HEK293 (cell line): ENCODE data around the gene TSTD1.

Experiments used
- KLF1 ChIP-seq: fragments of 450-650 bp; formaldehyde crosslinking; IDR thresholded peaks from 2 replicates; pipeline ENCODE4 v1.5.1; 2016; ENCODE audit warnings: missing biosample characterization, missing genetic modification characterization
- RBAK ChIP-seq: fragments of 450-650 bp; formaldehyde crosslinking; IDR thresholded peaks from 2 replicates; pipeline ENCODE4 v1.5.1; 2016; ENCODE audit warnings: missing biosample characterization, missing genetic modification characterization
- SCRT1 ChIP-seq: fragments of 450-650 bp; formaldehyde crosslinking; IDR thresholded peaks from 2 replicates; pipeline ENCODE4 v1.5.1; 2016; ENCODE audit warnings: missing biosample characterization, missing genetic modification characterization, borderline replicate concordance
- ZNF146 ChIP-seq: fragments of 450-650 bp; formaldehyde crosslinking; IDR thresholded peaks from 2 replicates; pipeline ENCODE4 v1.5.1; 2016; ENCODE audit warnings: missing biosample characterization, missing genetic modification characterization
- ZNF157 ChIP-seq: fragments of 450-650 bp; formaldehyde crosslinking; IDR thresholded peaks from 2 replicates; pipeline ENCODE4 v1.5.1; 2016; ENCODE audit warnings: missing biosample characterization, missing genetic modification characterization
- ZNF274 ChIP-seq, 2 experiments: fragments of 200-500 bp in 1 of 2; fragments of 450-650 bp in 1 of 2; sonication (Bioruptor generic) in 1 of 2; formaldehyde crosslinking in 1 of 2; IDR thresholded peaks; 2 replicates each; pipeline versions ENCODE4 v1.5.1 to v1.6.1; 2014 to 2016; ENCODE audit warnings: borderline replicate concordance in 1 of 2, inconsistent platforms in 1 of 2, low read length in 1 of 2, missing biosample characterization in 1 of 2, missing genetic modification characterization in 1 of 2
- ZNF629 ChIP-seq: fragments of 450-650 bp; formaldehyde crosslinking; IDR thresholded peaks from 2 replicates; pipeline ENCODE4 v1.5.1; 2017; ENCODE audit warnings: missing biosample characterization, missing genetic modification characterization
- TF ChIP-seq, protein P1 (sequence below): fragments of 450-650 bp; formaldehyde crosslinking; IDR thresholded peaks from 2 replicates; pipeline ENCODE4 v1.5.1; 2016; ENCODE audit warnings: missing biosample characterization, missing genetic modification characterization
- TF ChIP-seq, protein P2 (sequence below): fragments of 450-650 bp; formaldehyde crosslinking; IDR thresholded peaks from 2 replicates; pipeline ENCODE4 v1.5.1; 2016; ENCODE audit warnings: missing biosample characterization, missing genetic modification characterization
- TF ChIP-seq, protein P3 (sequence below): fragments of 450-650 bp; formaldehyde crosslinking; IDR thresholded peaks from 2 replicates; pipeline ENCODE4 v1.5.1; 2016; ENCODE audit warnings: missing biosample characterization, missing genetic modification characterization, low read depth
- TF ChIP-seq, protein P4 (sequence below): fragments of 450-650 bp; formaldehyde crosslinking; IDR thresholded peaks from 2 replicates; pipeline ENCODE4 v1.5.1; 2016; ENCODE audit warnings: missing biosample characterization, missing genetic modification characterization
- TF ChIP-seq, protein P5 (sequence below): sonication (generic); formaldehyde crosslinking; IDR thresholded peaks from 2 replicates; pipeline ENCODE4 v1.8.1; 2022; ENCODE audit warnings: mild to moderate bottlenecking, moderate library complexity, missing genetic modification reagents
- TF ChIP-seq, protein P6 (sequence below): fragments of 450-650 bp; formaldehyde crosslinking; IDR thresholded peaks from 2 replicates; pipeline ENCODE4 v1.5.1; 2016; ENCODE audit warnings: missing biosample characterization, missing genetic modification characterization
- TF ChIP-seq, protein P7 (sequence below): fragments of 450-650 bp; IDR thresholded peaks from 2 replicates; pipeline ENCODE4 v1.5.1; 2018; ENCODE audit warnings: missing biosample characterization, mild to moderate bottlenecking, missing genetic modification characterization

DNA sequence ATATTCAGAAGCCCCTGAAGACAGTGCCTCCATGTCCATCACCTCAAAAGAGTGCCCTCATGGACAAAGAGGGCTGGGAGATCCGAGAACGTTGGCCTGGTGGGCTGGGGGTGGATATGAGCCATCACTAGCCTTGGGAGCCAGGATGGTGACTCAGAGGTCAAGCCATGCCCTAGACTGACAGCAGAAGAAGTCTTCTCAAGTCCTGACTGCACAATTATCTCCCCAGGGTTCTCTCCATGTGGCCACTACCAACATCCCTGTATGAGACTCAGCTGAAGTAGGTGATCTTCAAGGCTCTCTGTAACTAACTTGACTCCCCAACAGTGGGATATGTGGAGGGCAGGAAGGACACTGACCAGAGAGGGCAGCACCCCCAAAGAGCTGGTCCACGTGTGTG lies 14.1 kb upstream of the TSTD1 start:
- TF ChIP-seq, protein P1, sequence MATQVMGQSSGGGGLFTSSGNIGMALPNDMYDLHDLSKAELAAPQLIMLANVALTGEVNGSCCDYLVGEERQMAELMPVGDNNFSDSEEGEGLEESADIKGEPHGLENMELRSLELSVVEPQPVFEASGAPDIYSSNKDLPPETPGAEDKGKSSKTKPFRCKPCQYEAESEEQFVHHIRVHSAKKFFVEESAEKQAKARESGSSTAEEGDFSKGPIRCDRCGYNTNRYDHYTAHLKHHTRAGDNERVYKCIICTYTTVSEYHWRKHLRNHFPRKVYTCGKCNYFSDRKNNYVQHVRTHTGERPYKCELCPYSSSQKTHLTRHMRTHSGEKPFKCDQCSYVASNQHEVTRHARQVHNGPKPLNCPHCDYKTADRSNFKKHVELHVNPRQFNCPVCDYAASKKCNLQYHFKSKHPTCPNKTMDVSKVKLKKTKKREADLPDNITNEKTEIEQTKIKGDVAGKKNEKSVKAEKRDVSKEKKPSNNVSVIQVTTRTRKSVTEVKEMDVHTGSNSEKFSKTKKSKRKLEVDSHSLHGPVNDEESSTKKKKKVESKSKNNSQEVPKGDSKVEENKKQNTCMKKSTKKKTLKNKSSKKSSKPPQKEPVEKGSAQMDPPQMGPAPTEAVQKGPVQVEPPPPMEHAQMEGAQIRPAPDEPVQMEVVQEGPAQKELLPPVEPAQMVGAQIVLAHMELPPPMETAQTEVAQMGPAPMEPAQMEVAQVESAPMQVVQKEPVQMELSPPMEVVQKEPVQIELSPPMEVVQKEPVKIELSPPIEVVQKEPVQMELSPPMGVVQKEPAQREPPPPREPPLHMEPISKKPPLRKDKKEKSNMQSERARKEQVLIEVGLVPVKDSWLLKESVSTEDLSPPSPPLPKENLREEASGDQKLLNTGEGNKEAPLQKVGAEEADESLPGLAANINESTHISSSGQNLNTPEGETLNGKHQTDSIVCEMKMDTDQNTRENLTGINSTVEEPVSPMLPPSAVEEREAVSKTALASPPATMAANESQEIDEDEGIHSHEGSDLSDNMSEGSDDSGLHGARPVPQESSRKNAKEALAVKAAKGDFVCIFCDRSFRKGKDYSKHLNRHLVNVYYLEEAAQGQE (tag by site-specific recombination): no peak
- TF ChIP-seq RBAK (no peak), ZNF629 (tag by site-specific recombination) (no peak), ZNF274 (IDR thresholded peaks at IDR 0.05; ENCODE audit: low read length) (no peak), ZNF274 (tag by site-specific recombination; IDR thresholded peaks at IDR 0.05; ENCODE audit: borderline replicate concordance) (no peak), ZNF146 (no peak), KLF1 (tag by site-specific recombination) (no peak), SCRT1 (tag by site-specific recombination) (no peak), ZNF157 (no peak)
- TF ChIP-seq, protein P2, sequence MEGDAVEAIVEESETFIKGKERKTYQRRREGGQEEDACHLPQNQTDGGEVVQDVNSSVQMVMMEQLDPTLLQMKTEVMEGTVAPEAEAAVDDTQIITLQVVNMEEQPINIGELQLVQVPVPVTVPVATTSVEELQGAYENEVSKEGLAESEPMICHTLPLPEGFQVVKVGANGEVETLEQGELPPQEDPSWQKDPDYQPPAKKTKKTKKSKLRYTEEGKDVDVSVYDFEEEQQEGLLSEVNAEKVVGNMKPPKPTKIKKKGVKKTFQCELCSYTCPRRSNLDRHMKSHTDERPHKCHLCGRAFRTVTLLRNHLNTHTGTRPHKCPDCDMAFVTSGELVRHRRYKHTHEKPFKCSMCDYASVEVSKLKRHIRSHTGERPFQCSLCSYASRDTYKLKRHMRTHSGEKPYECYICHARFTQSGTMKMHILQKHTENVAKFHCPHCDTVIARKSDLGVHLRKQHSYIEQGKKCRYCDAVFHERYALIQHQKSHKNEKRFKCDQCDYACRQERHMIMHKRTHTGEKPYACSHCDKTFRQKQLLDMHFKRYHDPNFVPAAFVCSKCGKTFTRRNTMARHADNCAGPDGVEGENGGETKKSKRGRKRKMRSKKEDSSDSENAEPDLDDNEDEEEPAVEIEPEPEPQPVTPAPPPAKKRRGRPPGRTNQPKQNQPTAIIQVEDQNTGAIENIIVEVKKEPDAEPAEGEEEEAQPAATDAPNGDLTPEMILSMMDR (tag by site-specific recombination): no peak
- TF ChIP-seq, protein P3, sequence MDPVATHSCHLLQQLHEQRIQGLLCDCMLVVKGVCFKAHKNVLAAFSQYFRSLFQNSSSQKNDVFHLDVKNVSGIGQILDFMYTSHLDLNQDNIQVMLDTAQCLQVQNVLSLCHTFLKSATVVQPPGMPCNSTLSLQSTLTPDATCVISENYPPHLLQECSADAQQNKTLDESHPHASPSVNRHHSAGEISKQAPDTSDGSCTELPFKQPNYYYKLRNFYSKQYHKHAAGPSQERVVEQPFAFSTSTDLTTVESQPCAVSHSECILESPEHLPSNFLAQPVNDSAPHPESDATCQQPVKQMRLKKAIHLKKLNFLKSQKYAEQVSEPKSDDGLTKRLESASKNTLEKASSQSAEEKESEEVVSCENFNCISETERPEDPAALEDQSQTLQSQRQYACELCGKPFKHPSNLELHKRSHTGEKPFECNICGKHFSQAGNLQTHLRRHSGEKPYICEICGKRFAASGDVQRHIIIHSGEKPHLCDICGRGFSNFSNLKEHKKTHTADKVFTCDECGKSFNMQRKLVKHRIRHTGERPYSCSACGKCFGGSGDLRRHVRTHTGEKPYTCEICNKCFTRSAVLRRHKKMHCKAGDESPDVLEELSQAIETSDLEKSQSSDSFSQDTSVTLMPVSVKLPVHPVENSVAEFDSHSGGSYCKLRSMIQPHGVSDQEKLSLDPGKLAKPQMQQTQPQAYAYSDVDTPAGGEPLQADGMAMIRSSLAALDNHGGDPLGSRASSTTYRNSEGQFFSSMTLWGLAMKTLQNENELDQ (tag by site-specific recombination): no peak
- TF ChIP-seq, protein P4, sequence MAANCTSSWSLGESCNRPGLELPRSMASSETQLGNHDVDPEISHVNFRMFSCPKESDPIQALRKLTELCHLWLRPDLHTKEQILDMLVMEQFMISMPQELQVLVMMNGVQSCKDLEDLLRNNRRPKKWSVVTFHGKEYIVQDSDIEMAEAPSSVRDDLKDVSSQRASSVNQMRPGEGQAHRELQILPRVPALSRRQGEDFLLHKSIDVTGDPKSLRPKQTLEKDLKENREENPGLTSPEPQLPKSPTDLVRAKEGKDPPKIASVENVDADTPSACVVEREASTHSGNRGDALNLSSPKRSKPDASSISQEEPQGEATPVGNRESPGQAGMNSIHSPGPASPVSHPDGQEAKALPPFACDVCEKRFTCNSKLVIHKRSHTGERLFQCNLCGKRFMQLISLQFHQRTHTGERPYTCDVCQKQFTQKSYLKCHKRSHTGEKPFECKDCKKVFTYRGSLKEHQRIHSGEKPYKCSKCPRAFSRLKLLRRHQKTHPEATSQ: no peak
- TF ChIP-seq, protein P5, sequence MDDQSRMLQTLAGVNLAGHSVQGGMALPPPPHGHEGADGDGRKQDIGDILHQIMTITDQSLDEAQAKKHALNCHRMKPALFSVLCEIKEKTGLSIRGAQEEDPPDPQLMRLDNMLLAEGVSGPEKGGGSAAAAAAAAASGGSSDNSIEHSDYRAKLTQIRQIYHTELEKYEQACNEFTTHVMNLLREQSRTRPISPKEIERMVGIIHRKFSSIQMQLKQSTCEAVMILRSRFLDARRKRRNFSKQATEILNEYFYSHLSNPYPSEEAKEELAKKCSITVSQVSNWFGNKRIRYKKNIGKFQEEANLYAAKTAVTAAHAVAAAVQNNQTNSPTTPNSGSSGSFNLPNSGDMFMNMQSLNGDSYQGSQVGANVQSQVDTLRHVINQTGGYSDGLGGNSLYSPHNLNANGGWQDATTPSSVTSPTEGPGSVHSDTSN (CRISPR knock-in tag): no peak
- TF ChIP-seq, protein P6, sequence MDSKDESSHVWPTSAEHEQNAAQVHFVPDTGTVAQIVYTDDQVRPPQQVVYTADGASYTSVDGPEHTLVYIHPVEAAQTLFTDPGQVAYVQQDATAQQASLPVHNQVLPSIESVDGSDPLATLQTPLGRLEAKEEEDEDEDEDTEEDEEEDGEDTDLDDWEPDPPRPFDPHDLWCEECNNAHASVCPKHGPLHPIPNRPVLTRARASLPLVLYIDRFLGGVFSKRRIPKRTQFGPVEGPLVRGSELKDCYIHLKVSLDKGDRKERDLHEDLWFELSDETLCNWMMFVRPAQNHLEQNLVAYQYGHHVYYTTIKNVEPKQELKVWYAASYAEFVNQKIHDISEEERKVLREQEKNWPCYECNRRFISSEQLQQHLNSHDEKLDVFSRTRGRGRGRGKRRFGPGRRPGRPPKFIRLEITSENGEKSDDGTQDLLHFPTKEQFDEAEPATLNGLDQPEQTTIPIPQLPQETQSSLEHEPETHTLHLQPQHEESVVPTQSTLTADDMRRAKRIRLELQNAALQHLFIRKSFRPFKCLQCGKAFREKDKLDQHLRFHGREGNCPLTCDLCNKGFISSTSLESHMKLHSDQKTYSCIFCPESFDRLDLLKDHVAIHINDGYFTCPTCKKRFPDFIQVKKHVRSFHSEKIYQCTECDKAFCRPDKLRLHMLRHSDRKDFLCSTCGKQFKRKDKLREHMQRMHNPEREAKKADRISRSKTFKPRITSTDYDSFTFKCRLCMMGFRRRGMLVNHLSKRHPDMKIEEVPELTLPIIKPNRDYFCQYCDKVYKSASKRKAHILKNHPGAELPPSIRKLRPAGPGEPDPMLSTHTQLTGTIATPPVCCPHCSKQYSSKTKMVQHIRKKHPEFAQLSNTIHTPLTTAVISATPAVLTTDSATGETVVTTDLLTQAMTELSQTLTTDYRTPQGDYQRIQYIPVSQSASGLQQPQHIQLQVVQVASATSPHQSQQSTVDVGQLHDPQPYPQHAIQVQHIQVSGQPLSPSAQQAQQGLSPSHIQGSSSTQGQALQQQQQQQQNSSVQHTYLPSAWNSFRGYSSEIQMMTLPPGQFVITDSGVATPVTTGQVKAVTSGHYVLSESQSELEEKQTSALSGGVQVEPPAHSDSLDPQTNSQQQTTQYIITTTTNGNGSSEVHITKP (tag by site-specific recombination): no peak
- TF ChIP-seq, protein P7, sequence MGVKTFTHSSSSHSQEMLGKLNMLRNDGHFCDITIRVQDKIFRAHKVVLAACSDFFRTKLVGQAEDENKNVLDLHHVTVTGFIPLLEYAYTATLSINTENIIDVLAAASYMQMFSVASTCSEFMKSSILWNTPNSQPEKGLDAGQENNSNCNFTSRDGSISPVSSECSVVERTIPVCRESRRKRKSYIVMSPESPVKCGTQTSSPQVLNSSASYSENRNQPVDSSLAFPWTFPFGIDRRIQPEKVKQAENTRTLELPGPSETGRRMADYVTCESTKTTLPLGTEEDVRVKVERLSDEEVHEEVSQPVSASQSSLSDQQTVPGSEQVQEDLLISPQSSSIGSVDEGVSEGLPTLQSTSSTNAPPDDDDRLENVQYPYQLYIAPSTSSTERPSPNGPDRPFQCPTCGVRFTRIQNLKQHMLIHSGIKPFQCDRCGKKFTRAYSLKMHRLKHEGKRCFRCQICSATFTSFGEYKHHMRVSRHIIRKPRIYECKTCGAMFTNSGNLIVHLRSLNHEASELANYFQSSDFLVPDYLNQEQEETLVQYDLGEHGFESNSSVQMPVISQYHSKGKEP (tag by site-specific recombination): no peak
